GM12874 (cell line): ENCODE measurements around the gene CDC34.

Source experiments
- CTCF ChIP-seq: IDR thresholded peaks from 2 replicates; pipeline ENCODE4 v1.5.1; 2011; ENCODE audit warnings: low read depth, mild to moderate bottlenecking, control low read depth, low read length, moderate library complexity; ENCODE audit not compliant: insufficient read depth

Gene CDC34

GRCh38 chr19:556611-557382, 25.2 kb downstream of the CDC34 start:
- TF ChIP-seq CTCF, result no peak

GRCh38 chr19:558770-559439, 27.3 kb downstream of the CDC34 start:
- no peak for TF ChIP-seq CTCF

- TF ChIP-seq CTCF, result no peak
Observed at GRCh38 chr19:560121-560520, 28.6 kb downstream of the CDC34 start.

GRCh38 chr19:566403-566802, 34.8 kb downstream of the CDC34 start:
- TF ChIP-seq CTCF, result no peak

GRCh38 chr19:566844-567243, 35.3 kb downstream of the CDC34 start:
- TF ChIP-seq CTCF, result no peak

- TF ChIP-seq CTCF, result no peak
Observed at GRCh38 chr19:567296-567900, 35.8 kb downstream of the CDC34 start.

GRCh38 chr19:570251-570686, 38.7 kb downstream of the CDC34 start:
- no peak for TF ChIP-seq CTCF
